GM19023 (cell line): Measurements from ENCODE around the gene PTPN3.
"Not testable (repeated sequence)": the region's sequence is repeated elsewhere in the genome, so short reads cannot be mapped to it uniquely, and the experiment has no call there.

Experiments used
- ATAC-seq: cut with Tn5 transposase; IDR thresholded peaks from one replicate; pipeline ENCODE4 v1.9.1; 2021; ENCODE audit warnings: mild to moderate bottlenecking, moderate library complexity; ENCODE audit not compliant: unreplicated experiment

PTPN3 gene

DNA sequence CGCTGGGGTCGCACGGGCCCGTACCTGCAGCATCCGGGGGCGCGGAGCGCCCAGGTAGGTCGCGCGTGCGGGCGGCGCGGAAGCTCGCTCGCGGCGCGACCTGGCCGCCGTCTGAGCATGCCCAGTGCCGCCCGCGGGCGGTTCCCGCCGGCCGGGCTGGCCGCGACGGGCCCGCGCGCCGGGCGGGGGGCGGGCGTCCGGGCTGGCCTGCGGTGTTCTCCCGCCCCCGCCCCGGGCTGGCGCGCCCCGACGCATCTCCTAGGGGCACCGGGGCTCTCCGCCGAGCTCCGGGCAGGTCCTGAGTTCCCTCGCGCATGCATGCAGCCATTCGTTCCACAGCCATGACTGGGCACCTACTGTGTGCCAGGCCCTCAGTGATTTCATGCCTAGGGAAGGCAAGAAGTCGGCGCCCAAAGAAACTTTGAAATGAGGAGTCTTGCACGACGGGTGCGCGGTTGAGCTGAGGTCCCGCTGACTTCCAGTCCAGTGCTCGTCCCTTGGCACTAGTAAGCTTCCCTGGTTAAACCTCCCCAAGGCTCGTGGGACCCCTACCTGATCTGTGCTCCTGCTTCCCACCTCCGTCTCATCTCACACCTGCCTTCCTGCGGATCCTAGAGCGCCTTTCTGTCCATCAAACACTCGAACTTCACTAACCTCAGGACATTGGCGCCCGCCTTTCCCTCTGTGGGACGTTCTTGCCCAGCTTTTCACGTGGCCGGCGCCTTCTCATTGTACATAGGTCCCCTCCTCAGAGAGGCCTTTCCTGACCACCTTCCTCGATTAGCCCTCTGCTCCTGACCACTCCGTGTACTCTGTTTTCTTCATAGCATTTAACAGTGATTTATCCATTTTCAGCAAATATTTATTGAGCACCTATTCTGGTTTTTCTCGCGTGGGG lies at the start of gene PTPN3:
Gene PTPN3, minus strand, starts transcription at position 113 of the 898 bp plus-strand sequence. CDS start 34,873 bp downstream, outside the sequence.
- ATAC-seq, result no peak

DNA sequence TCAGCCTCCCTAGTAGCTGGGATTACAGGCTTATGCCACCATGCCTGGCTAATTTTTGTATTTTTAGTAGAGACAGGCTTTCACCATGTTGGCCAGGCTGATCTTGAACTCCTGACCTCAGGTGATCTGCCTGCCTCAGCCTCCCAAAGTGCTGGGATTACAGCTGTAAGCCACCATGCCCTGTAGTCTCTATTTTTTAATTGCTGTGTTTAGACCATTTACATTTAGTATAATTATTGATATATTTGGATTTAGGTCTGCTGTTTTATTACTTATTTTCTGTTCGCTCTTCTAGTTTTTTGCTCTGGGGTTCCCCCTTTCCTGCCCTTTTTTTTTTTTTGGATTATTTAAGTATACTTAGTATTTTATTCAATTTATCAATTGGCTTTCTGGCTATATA lies 46.8 kb upstream of the PTPN3 start:
- not testable (repeated sequence) for ATAC-seq

- ATAC-seq, result no peak
Observed at GRCh38 chr9:109542922-109543321, 44.8 kb upstream of the PTPN3 start.

DNA sequence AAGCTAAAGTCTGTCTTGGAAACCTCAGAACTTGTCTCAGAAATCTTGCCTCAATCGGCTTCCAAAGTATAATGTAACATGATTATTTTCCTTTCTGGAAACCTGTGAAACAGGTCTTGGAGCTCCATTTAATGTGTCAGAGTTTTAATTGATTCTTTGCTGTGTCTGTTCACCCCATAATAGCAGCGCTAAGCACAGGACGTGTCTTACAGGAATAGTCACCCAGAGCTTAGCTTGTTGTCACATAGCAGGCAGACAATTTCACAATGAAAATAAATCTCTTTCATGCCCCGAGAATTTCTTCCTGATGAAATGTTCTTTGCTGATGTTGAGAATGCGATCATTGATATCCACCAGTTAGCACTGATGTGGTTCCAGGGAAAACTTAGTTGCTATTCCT lies 40.2 kb upstream of the PTPN3 start:
- ATAC-seq, result no peak

DNA sequence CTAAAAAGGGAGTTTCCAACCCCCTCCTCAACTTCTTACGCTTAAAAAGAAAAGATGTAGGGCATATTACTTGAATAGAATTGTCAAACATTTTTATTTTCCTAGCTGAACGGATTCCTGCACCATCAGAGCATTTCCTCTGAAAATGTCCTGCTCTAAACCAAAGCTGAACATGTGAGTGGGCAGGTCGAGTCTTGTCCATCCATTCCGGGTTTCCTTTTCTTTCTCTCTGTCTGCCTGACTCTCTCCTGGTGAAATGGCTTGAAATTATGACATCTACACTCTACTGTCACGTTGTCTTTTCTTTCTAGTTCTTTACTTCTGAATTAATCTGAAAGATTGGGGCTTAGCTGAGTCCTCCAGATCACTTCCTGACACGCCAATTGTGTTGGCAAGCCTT lies 39.2 kb upstream of the PTPN3 start:
- ATAC-seq, result no peak

GRCh38 chr9:109536859-109537258 lies 38.8 kb upstream of the PTPN3 start:
- ATAC-seq, result no peak

DNA sequence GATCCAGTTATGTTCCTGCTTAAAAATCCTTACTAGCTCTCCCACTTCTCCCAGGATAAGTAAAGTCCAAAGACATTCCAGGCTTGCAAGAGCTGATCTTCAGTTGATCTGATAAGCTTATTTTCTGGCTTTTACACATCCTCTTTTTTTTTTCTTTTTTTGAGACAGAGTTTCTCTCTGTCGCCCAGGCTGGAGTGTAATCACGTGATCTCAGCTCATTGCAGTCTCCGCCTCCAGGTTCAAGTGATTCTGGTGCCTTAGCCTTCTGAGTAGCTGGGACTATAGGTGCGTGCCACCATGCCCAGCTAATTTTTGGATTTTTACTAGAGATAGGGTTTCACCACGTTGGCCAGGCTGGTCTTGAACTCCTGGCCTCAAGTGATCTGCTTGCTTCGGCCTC lies 37.3 kb upstream of the PTPN3 start:
- no peak for ATAC-seq

- no peak for ATAC-seq
Observed at GRCh38 chr9:109534151-109534550, 36.0 kb upstream of the PTPN3 start.

GRCh38 chr9:109532652-109533051 lies 34.5 kb upstream of the PTPN3 start:
- not testable (repeated sequence) for ATAC-seq

DNA sequence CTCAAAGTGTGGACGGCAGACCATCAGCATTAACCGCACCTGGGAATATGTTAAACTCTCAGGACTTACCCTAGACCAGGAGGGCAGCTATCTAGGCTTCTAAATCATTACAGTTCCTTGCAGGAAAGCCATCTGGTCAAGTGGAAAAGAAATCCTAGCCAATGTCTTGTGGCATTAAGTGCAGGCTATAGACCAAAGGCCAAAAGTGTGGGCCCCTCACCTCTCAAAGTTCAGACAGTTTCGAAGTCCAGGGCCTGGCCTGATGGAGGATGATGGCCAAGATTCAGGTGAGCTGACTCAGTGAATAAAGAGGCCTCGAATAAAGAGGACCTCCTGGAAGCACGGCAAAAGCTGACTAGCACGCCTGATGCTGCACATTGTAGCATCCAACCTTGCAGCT lies 24.0 kb upstream of the PTPN3 start:
- ATAC-seq, result no peak

DNA sequence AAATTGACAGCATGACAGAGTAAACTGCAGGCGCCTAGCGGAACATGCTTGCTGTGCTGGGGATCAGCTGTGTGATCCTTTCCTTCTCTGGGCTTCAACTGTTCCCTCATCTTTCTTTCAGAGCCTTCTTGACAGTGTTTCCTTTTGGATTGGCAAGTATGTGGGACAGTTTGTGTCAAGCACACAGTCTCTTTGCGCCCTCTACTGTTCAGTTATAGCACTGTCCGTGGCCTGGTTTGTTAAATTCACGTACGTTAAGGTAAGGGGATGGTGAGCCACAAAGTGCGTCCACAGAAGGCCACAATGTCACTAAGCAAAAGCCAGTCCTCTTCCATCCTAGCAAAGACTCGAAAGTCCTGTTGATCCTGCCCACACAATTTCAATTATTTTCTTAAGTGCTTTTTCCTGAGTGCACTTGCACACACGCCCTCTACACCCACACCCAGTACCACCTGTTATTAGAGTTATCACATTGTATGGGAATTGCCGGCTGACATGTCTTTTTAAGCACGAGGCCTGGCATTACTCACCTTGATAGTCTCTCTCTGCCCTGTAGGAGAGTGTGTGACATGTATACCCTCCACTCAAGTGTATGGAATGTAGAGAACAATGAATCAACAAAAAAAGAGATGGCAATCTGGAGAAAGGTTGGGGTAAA lies 22.5 kb upstream of the PTPN3 start:
- peak; percentile 89 for ATAC-seq

GRCh38 chr9:109519366-109519765 lies 21.3 kb upstream of the PTPN3 start:
- ATAC-seq, result no peak

DNA sequence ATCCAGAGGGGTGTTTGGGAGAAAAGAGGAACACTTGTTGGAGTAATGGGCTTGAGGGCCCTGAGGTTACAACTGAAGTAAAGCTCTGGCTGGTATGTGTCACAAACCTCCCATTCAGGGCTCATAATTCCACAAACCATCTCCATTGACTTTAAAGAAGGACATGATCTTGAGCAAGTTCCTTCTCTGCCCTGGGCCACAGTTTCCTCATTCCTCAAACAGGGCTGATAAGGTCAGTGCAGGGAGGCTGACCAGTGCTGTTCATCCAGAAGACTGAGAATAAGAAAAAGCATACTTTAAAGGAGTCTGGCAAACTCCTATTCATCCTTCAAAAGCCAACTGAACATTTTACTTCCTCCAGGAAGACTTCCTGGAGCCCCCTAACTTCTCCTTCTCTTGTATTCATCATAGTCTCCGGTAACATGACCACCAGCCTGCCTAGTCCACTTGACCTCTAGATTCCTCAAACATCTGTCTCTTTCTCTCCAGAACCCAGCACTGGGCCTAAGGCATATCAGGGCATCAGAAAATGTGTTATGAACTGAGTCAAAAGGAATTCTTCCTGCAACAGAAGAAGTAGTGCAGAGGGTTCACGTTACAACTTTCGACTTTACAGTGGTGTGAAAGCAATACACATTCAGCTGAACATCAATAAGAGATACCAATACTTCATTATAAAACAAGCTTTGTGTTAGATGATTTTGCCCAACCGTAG lies 20.7 kb upstream of the PTPN3 start:
- no peak for ATAC-seq

GRCh38 chr9:109517901-109518377 lies 19.8 kb upstream of the PTPN3 start:
- ATAC-seq, result no peak

DNA sequence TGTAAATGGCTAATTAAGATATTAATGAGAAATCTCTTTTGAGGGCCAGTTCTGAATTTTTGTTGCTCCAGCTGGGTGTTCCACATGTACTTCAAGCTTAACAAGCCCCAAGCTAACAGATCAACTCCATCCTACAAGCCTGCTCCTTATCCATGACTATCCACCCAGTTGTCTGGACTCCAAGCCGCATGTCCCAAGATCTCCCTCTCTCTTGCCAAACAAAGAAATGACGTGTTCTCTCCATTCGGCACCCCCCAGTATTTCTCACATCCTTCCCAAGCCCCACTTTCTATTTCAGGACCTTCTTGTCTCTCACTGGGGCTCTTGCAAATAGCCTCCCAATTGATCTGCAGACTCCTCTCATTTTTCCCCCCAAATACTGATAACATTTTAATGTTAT lies 15.8 kb upstream of the PTPN3 start:
- ATAC-seq, result no peak

- ATAC-seq, result no peak
Observed at GRCh38 chr9:109512170-109512756, 14.2 kb upstream of the PTPN3 start.

DNA sequence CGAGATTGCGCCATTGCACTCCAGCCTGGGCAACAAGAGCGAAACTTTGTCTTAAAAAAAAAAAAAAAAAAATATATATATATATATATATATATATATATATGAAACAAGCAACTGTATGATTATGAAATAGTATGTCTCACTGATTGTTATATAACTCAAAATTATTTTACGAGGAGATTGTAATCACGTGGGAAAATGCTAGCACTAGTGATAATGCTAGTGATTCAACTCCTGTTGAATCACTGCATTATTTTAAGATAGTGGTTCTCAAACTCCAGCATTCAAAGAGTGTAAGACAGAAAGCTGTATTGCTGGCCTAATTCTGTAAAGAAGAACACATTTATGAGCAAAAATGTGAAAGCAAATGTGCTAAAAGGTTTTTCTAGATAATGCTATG lies 12.4 kb upstream of the PTPN3 start:
- ATAC-seq, result no peak

DNA sequence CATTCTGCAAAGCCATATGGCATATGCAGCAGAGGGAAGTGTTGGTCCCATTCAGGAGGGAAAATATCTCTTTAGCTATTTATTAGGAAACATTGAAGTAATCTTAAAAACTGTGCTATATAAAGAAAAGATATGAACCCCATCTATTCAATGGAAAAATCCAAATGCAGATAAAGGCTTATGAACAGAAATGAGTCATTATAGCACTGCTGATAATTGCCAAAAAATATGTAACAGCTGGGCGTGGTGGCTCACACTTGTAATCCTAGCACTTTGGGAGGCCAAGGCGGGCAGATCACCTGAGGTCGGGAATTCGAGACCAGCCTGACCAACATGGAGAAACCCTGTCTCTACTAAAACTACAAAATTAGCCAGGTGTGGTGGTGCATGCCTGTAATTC lies 11.9 kb upstream of the PTPN3 start:
- ATAC-seq, result not testable (repeated sequence)

- ATAC-seq, result no peak
Observed at GRCh38 chr9:109509611-109510010, 11.5 kb upstream of the PTPN3 start.

GRCh38 chr9:109507421-109507838 lies 9.3 kb upstream of the PTPN3 start:
- no peak for ATAC-seq

DNA sequence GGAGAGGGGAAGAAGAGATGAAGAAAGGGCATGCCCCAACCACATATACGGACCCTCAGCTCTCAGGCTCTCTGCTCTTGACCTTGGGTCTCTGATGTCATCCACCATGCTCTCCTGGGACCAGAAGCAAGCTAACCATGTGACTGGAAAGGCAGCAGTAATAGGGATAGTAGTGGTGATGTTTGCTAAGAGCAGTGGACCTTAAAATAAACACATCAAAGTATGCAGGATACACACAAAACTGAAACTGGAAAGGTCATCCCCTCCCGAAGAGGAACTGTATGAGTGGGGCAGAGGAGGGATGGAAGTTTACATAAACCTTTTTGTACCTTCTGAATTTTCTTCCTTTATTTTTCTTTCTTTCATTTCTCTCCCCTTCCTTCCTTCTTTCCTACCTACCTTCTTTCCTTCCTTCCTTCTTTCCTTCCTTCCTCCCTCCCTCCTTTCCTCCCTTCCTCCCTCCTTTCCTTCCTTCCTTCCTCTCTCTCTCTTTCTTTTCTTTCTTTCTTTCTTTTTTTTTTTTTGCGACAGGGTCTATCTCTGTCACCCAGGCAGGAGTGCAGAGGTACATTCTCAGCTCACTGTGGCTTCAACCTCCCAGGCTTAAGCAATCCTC lies 8.1 kb upstream of the PTPN3 start:
- ATAC-seq, result no peak
